ENCODE data around the gene CARNS1. TPM values are rescaled to one million over a fixed set of nuclear protein-coding genes. Genes with fewer than 3 reads are reported as not detected.

CARNS1 gene
- total RNA-seq, 1 experiment from 2014 or later: 1.3 TPM

DNA sequence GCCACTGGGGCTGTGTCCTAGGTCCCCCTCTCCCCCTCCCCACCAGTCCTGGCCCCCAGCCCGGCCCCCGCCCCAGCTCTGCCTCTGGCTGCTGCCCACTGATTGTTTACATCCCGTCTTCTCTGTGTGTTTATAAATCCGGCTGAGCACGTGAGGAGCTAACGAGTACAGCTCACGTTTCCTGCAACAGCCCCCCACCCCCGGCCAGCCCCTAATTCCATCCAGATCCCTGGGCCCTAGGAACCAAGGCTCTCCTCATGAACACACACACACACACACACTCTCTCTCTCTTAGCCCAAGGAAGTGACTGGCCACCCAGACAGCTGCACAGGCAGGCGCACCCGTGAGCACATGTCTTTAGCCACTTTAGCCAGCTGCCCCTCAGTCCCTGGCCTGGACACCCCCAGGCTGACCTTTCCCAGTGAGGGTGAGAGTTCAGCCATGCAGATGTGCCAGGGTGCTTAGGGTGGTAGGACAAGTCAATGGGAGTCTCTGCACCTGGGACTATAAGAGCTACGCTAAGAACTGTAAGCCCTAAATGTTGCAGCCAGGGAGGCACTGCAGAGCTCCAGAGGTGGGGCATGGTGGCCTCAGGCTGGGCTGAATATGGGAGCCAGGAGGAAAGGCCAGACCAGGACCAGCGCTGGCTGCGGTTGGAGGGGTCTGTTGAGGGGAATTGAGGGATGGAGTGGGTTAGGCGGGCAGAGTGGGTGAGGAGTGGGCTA is 45.0 kb upstream of the CARNS1 start (continued):
- TF ChIP-seq NR2C2 (CRISPR knock-in tag; IDR thresholded peaks at IDR 0.05): no peak

DNA sequence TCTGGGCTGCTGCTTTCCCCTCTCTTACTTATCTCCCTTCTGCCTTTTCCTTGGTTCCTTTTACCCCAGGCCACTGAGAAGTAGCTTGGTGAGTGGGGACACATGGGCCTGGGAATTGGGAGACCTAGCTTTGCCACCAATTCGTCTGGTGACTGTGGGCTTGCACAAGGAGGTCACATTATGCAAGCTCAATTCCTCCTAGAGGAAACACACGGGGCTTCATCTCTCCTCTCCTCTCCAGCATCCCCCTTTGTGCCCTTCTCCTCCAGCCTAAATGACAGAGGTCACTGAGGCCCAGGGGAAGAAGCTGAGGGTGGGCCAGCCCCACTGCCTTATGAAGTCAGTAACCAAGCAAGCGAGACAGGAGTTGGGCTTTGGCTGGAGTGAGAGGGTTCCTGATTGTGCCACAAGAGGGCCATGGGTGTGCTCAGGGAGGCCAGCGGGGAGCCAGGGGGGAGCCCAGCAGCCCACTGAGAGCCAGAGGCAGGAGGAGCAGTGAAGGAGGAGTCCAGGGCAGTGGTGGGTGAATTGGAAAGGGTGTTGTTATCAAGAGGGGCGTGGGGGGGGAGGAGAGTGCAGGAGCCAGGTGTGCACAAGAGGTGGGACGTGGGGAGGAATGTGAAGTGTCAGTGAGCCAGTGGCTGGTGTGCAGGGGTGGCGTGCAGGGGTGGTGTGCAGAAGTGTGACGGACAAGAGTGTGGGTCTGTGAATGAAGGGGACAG is 44.1 kb upstream of the CARNS1 start:
- POLR2A ChIA-PET: no interaction called here
- no peaks in the 10 kb centered on the region for H3K9me3 Mint-ChIP-seq

DNA sequence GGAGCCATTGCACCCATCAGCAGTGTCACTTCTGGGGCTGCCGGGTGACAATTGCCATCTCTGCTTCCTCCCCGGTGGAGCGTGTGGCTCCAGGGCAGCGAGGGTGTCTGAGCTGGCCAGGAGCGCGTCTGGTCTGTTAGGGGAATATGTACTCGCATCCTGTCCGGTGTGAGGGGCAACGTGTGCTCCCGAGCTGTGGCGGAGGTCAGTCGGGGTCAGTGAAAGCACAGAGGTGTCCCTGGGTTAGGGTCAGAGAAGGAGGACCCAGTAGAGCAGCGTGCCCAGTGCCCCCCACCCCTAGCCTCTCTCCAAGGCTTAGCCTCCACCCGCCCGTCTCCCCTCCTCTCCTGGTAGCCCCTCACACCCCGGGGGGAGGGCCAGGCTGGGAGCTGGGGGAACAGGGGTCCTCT is 43.6 kb upstream of the CARNS1 start:
- ATAC-seq (no peak), DNase-seq (ENCODE audit: low spot score) (no peak)
- CTCF ChIA-PET: interaction anchor here (0.6 to 25.7 kb wide), 17 partner anchors 9 to 301 kb away, joined by 3 to 842 read pairs (median 5); partner anchors contain the start of genes POLD4, PPP1CA and RAD9A
- POLR2A ChIA-PET: interaction anchor here (0.5 kb wide), 1 partner anchor 21 kb away, joined by 6 read pairs; no protein-coding TSS in a partner anchor
- Mint-ChIP-seq H3K27ac (no peak overlapping the region), H3K4me3 (peak overlapping the region; percentile 66), H3K4me1 (peaks cover 45% of the 10 kb centered on the region), H3K27me3 (ENCODE audit: low read depth) (peaks cover 78% of the 10 kb centered on the region), H3K9me3 (no peaks in the 10 kb centered on the region), H3K36me3 (no peaks in the 10 kb centered on the region)
- TF ChIP-seq ZNF423 (CRISPR knock-in tag; IDR thresholded peaks at IDR 0.05) (no peak), GRHL2 (CRISPR knock-in tag; IDR thresholded peaks at IDR 0.05; ENCODE audit: insufficient replicate concordance, severe bottlenecking) (no peak), IRF2 (CRISPR knock-in tag; IDR thresholded peaks at IDR 0.05; ENCODE audit: borderline replicate concordance, low read depth) (no peak), ZNF138 (CRISPR knock-in tag; conservative IDR thresholded peaks at IDR 0.05) (no peak), GABPB1 (CRISPR knock-in tag; IDR thresholded peaks at IDR 0.05) (no peak), TCF7 (CRISPR knock-in tag; IDR thresholded peaks at IDR 0.05; ENCODE audit: low read depth) (no peak), RELA (CRISPR knock-in tag; IDR thresholded peaks at IDR 0.05; ENCODE audit: borderline replicate concordance) (no peak), SMAD4 (CRISPR knock-in tag; IDR thresholded peaks at IDR 0.05) (no peak), ZNF263 (CRISPR knock-in tag; IDR thresholded peaks at IDR 0.05; ENCODE audit: low read depth) (no peak), CREM (CRISPR knock-in tag; IDR thresholded peaks at IDR 0.05) (no peak), ESRRA (CRISPR knock-in tag; IDR thresholded peaks at IDR 0.05; ENCODE audit: borderline replicate concordance) (no peak), NR1H2 (CRISPR knock-in tag; IDR thresholded peaks at IDR 0.05) (no peak)
- TF ChIP-seq, protein P1, sequence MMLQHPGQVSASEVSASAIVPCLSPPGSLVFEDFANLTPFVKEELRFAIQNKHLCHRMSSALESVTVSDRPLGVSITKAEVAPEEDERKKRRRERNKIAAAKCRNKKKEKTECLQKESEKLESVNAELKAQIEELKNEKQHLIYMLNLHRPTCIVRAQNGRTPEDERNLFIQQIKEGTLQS (CRISPR knock-in tag; conservative IDR thresholded peaks at IDR 0.05): no peak
- TF ChIP-seq, protein P2, sequence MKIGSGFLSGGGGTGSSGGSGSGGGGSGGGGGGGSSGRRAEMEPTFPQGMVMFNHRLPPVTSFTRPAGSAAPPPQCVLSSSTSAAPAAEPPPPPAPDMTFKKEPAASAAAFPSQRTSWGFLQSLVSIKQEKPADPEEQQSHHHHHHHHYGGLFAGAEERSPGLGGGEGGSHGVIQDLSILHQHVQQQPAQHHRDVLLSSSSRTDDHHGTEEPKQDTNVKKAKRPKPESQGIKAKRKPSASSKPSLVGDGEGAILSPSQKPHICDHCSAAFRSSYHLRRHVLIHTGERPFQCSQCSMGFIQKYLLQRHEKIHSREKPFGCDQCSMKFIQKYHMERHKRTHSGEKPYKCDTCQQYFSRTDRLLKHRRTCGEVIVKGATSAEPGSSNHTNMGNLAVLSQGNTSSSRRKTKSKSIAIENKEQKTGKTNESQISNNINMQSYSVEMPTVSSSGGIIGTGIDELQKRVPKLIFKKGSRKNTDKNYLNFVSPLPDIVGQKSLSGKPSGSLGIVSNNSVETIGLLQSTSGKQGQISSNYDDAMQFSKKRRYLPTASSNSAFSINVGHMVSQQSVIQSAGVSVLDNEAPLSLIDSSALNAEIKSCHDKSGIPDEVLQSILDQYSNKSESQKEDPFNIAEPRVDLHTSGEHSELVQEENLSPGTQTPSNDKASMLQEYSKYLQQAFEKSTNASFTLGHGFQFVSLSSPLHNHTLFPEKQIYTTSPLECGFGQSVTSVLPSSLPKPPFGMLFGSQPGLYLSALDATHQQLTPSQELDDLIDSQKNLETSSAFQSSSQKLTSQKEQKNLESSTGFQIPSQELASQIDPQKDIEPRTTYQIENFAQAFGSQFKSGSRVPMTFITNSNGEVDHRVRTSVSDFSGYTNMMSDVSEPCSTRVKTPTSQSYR (CRISPR knock-in tag; IDR thresholded peaks at IDR 0.05): no peak
- TF ChIP-seq, protein P3, sequence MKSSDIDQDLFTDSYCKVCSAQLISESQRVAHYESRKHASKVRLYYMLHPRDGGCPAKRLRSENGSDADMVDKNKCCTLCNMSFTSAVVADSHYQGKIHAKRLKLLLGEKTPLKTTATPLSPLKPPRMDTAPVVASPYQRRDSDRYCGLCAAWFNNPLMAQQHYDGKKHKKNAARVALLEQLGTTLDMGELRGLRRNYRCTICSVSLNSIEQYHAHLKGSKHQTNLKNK (CRISPR knock-in tag; IDR thresholded peaks at IDR 0.05): no peak
- TF ChIP-seq, protein P4, sequence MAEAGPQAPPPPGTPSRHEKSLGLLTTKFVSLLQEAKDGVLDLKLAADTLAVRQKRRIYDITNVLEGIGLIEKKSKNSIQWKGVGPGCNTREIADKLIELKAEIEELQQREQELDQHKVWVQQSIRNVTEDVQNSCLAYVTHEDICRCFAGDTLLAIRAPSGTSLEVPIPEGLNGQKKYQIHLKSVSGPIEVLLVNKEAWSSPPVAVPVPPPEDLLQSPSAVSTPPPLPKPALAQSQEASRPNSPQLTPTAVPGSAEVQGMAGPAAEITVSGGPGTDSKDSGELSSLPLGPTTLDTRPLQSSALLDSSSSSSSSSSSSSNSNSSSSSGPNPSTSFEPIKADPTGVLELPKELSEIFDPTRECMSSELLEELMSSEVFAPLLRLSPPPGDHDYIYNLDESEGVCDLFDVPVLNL (CRISPR knock-in tag; IDR thresholded peaks at IDR 0.05; ENCODE audit: borderline replicate concordance, low read depth): no peak
- TF ChIP-seq, protein P5, sequence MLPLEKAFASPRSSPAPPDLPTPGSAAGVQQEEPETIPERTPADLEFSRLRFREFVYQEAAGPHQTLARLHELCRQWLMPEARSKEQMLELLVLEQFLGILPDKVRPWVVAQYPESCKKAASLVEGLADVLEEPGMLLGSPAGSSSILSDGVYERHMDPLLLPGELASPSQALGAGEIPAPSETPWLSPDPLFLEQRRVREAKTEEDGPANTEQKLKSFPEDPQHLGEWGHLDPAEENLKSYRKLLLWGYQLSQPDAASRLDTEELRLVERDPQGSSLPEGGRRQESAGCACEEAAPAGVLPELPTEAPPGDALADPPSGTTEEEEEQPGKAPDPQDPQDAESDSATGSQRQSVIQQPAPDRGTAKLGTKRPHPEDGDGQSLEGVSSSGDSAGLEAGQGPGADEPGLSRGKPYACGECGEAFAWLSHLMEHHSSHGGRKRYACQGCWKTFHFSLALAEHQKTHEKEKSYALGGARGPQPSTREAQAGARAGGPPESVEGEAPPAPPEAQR (CRISPR knock-in tag; IDR thresholded peaks at IDR 0.05): no peak
- TF ChIP-seq, protein P6, sequence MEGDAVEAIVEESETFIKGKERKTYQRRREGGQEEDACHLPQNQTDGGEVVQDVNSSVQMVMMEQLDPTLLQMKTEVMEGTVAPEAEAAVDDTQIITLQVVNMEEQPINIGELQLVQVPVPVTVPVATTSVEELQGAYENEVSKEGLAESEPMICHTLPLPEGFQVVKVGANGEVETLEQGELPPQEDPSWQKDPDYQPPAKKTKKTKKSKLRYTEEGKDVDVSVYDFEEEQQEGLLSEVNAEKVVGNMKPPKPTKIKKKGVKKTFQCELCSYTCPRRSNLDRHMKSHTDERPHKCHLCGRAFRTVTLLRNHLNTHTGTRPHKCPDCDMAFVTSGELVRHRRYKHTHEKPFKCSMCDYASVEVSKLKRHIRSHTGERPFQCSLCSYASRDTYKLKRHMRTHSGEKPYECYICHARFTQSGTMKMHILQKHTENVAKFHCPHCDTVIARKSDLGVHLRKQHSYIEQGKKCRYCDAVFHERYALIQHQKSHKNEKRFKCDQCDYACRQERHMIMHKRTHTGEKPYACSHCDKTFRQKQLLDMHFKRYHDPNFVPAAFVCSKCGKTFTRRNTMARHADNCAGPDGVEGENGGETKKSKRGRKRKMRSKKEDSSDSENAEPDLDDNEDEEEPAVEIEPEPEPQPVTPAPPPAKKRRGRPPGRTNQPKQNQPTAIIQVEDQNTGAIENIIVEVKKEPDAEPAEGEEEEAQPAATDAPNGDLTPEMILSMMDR (IDR thresholded peaks at IDR 0.05): no peak
- TF ChIP-seq, protein P7, sequence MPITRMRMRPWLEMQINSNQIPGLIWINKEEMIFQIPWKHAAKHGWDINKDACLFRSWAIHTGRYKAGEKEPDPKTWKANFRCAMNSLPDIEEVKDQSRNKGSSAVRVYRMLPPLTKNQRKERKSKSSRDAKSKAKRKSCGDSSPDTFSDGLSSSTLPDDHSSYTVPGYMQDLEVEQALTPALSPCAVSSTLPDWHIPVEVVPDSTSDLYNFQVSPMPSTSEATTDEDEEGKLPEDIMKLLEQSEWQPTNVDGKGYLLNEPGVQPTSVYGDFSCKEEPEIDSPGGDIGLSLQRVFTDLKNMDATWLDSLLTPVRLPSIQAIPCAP (CRISPR knock-in tag; IDR thresholded peaks at IDR 0.05): no peak

More for the DNA sequence above, 44.1 kb upstream of the CARNS1 start:
- H3K36me3 Mint-ChIP-seq: no peaks in the 10 kb centered on the region
- H3K4me3 Mint-ChIP-seq: peak overlapping the region; percentile 66
- H3K27me3 Mint-ChIP-seq (ENCODE audit: low read depth): peaks cover 73% of the 10 kb centered on the region
- ATAC-seq: peak; percentile 17
- H3K4me1 Mint-ChIP-seq: peaks cover 40% of the 10 kb centered on the region
- CTCF ChIA-PET: interaction anchor here (0.6 to 25.7 kb wide), 20 partner anchors 9 to 300 kb away, joined by 3 to 842 read pairs (median 4); partner anchors contain the start of genes POLD4, PPP1CA and RAD9A
- DNase-seq (ENCODE audit: low spot score): peak; percentile 48
- TF ChIP-seq GABPB1 (CRISPR knock-in tag; IDR thresholded peaks at IDR 0.05) (no peak), ZNF121 (CRISPR knock-in tag; IDR thresholded peaks at IDR 0.05) (no peak), ZNF423 (CRISPR knock-in tag; IDR thresholded peaks at IDR 0.05) (peak; percentile 34; the same call in 1 of the 2 replicates)
- H3K27ac Mint-ChIP-seq: no peak overlapping the region

Data from WTC11 (cell line).